GM12891 (cell line): Measurements from ENCODE around the gene CAMTA1.

Experiments
- POLR2A ChIP-seq: IDR thresholded peaks from 2 replicates; pipeline ENCODE4 v1.6.1; 2011; ENCODE audit warnings: low read depth, low read length, control low read depth
- POLR2AphosphoS5 ChIP-seq: IDR thresholded peaks from 2 replicates; pipeline ENCODE4 v1.6.1; 2011; ENCODE audit warnings: low read depth, low read length, control low read depth
- SPI1 ChIP-seq: IDR thresholded peaks from 2 replicates; pipeline ENCODE4 v1.6.1; 2011; ENCODE audit warnings: low read depth, low read length, control low read depth
- TAF1 ChIP-seq: IDR thresholded peaks from 2 replicates; pipeline ENCODE4 v1.6.1; 2011; ENCODE audit warnings: low read depth, low read length, control low read depth

- no peak for TF ChIP-seq POLR2AphosphoS5
- no peak for TF ChIP-seq POLR2A
- TF ChIP-seq SPI1 = no peak
- TF ChIP-seq TAF1 = no peak
Measured at GRCh38 chr1:7440154-7440553, 654.9 kb downstream of the CAMTA1 start.
